ENCODE measurements around the gene KIAA0319L. TPM values are rescaled to one million over a fixed set of nuclear protein-coding genes. Genes with fewer than 3 reads are reported as not detected.

Gene KIAA0319L
- total and polyA plus RNA-seq, 2 donors = 18.3 to 60.0 TPM

DNA sequence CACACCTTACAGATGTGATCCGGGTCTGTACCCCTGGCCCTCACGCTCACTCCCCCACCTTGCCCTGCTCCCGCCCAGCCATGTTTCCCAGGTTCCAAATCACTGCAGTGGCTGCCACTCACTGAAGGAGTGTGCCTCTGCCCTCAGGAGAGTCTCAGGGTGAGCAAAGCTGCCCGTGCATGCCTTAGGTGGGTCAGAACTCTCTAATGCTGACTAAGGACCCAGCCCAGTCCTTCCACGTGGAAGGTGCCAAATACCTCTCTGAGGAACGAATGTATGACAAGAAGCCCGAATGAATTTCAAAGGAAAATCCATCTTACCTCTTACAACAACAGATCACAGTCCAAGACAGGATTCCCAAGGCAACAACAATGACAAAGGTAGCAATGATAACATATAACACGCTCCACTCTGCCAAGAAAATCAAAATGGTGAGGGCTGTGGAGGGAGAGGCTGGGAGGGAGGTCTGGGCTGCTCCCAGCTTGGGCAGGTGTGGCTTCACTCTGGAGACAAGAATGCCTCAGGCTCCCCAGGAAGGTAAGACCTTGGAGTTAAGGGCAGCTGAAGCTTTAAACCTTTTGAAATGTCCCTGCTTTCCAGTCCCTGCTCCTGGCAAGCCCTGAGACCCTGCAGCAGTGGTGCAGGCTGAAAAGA, 115.2 kb downstream of the KIAA0319L start:
- no peak overlapping the region for H3K27ac ChIP-seq (ENCODE audit: low read depth)

DNA sequence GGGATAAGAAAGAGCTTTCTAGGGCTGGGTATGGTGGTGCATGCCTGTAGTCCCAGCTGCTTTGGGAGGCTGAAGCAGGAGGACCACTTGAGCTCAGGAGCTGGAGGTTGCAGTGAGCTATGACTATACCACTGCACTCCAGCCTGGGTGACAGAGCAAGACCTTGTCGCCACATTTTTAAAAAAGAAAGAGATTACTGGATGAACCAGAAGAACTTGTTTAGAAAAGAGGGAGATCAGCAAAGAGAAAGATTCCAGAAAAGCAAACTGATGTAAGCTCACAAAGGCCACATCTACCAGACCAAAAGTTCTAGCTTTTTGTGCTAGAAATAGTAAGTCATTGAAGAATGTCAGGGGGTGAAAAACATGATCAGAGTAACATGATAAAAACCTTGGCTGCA, 117.6 kb downstream of the KIAA0319L start:
- WGBS = 89% methylated on average over 1 of the region's 1 CpG
- H3K36me3 ChIP-seq (ENCODE audit: insufficient read depth) = no peaks in the 10 kb centered on the region
- no peaks in the 10 kb centered on the region for H3K4me1 ChIP-seq (ENCODE audit: insufficient read depth)
- no peak overlapping the region for H3K4me3 ChIP-seq (ENCODE audit: low read depth, low read length)
- DNase-seq (ENCODE audit: extremely low spot score) = no peak
- H3K27ac ChIP-seq (ENCODE audit: low read depth) = no peak overlapping the region

More for the DNA sequence above, 115.2 kb downstream of the KIAA0319L start:
- WGBS = 88% methylated on average over 8 of the region's 8 CpGs
- no peak for DNase-seq (ENCODE audit: extremely low spot score)
- Histone ChIP-seq H3K36me3 (ENCODE audit: insufficient read depth) (no peaks in the 10 kb centered on the region), H3K4me1 (ENCODE audit: insufficient read depth) (no peaks in the 10 kb centered on the region), H3K4me3 (ENCODE audit: low read depth, low read length) (no peak overlapping the region)

- no peaks in the 10 kb centered on the region for H3K4me1 ChIP-seq (ENCODE audit: insufficient read depth)
- no peak overlapping the region for H3K4me3 ChIP-seq (ENCODE audit: low read depth, low read length)
- no peak for DNase-seq (ENCODE audit: extremely low spot score)
- H3K36me3 ChIP-seq (ENCODE audit: insufficient read depth) = no peaks in the 10 kb centered on the region
- no peak overlapping the region for H3K27ac ChIP-seq (ENCODE audit: low read depth)
- 95% methylated on average over 9 of the region's 9 CpGs for WGBS
Observed at GRCh38 chr1:35437200-35437599, 120.0 kb downstream of the KIAA0319L start.

- H3K27ac ChIP-seq (ENCODE audit: low read depth) = no peak overlapping the region
- DNase-seq (ENCODE audit: extremely low spot score) = no peak
- WGBS = 95% methylated on average over 10 of the region's 10 CpGs
- no peak overlapping the region for H3K4me3 ChIP-seq (ENCODE audit: low read depth, low read length)
- H3K4me1 ChIP-seq (ENCODE audit: insufficient read depth) = no peaks in the 10 kb centered on the region
- no peaks in the 10 kb centered on the region for H3K36me3 ChIP-seq (ENCODE audit: insufficient read depth)
Observed at GRCh38 chr1:35436078-35436477, 121.1 kb downstream of the KIAA0319L start.

- H3K4me3 ChIP-seq (ENCODE audit: low read depth, low read length) = no peak overlapping the region
- H3K4me1 ChIP-seq (ENCODE audit: insufficient read depth) = no peaks in the 10 kb centered on the region
- H3K36me3 ChIP-seq (ENCODE audit: insufficient read depth) = no peaks in the 10 kb centered on the region
- 90% methylated on average over 12 of the region's 12 CpGs for WGBS
- no peak for DNase-seq (ENCODE audit: extremely low spot score)
- no peak overlapping the region for H3K27ac ChIP-seq (ENCODE audit: low read depth)
Observed at GRCh38 chr1:35434703-35435102, 122.5 kb downstream of the KIAA0319L start.

DNA sequence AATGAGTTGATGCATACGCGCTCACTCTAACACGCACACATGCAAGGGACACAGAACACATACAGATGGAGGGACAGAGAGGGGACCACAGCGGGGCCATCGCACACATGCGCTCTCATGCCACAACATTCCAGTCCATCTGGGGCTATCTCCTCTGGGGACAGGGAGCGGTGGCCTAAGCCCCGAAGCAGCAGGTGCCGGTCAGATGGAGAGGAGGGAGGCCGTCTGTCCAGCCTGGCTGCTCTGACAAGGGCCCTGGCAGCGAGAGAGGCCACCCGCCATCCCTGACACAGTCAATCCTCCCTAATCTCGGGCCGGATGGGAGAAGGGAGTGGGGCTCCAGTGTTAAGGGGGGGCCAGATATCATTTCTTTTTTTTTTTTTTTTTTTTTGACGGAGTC, 123.5 kb downstream of the KIAA0319L start:
- Histone ChIP-seq H3K4me3 (ENCODE audit: low read depth, low read length) (no peak overlapping the region), H3K36me3 (ENCODE audit: insufficient read depth) (no peaks in the 10 kb centered on the region), H3K4me1 (ENCODE audit: insufficient read depth) (no peaks in the 10 kb centered on the region), H3K27ac (ENCODE audit: low read depth) (no peak overlapping the region)
- 90% methylated on average over 14 of the region's 15 CpGs for WGBS
- no peak for DNase-seq (ENCODE audit: extremely low spot score)

GRCh38 chr1:35432231-35432630, 125.0 kb downstream of the KIAA0319L start:
- no peak for DNase-seq (ENCODE audit: extremely low spot score)
- Histone ChIP-seq H3K36me3 (ENCODE audit: insufficient read depth) (no peaks in the 10 kb centered on the region), H3K4me3 (ENCODE audit: low read depth, low read length) (no peak overlapping the region), H3K4me1 (ENCODE audit: insufficient read depth) (no peaks in the 10 kb centered on the region), H3K27ac (ENCODE audit: low read depth) (no peak overlapping the region)
- WGBS = 96% methylated on average over 10 of the region's 10 CpGs

GRCh38 chr1:35431173-35431599, 126.0 kb downstream of the KIAA0319L start:
- H3K4me3 ChIP-seq (ENCODE audit: low read depth, low read length) = no peak overlapping the region
- H3K36me3 ChIP-seq (ENCODE audit: insufficient read depth) = no peaks in the 10 kb centered on the region
- H3K27ac ChIP-seq (ENCODE audit: low read depth) = no peak overlapping the region
- no peaks in the 10 kb centered on the region for H3K4me1 ChIP-seq (ENCODE audit: insufficient read depth)
- 48% methylated on average over 7 of the region's 7 CpGs for WGBS
- peak; percentile 5 for DNase-seq (ENCODE audit: extremely low spot score)

- DNase-seq (ENCODE audit: extremely low spot score) = no peak
- H3K36me3 ChIP-seq (ENCODE audit: insufficient read depth) = no peaks in the 10 kb centered on the region
- H3K4me3 ChIP-seq (ENCODE audit: low read depth, low read length) = no peak overlapping the region
- 90% methylated on average over 4 of the region's 4 CpGs for WGBS
- H3K4me1 ChIP-seq (ENCODE audit: insufficient read depth) = no peaks in the 10 kb centered on the region
- no peak overlapping the region for H3K27ac ChIP-seq (ENCODE audit: low read depth)
Observed at GRCh38 chr1:35430762-35431161, 126.4 kb downstream of the KIAA0319L start.

- DNase-seq (ENCODE audit: extremely low spot score) = no peak
- Histone ChIP-seq H3K27ac (ENCODE audit: low read depth) (no peak overlapping the region), H3K4me1 (ENCODE audit: insufficient read depth) (no peaks in the 10 kb centered on the region), H3K36me3 (ENCODE audit: insufficient read depth) (peaks cover 2% of the 10 kb centered on the region), H3K4me3 (ENCODE audit: low read depth, low read length) (no peak overlapping the region)
- WGBS = 96% methylated on average over 7 of the region's 7 CpGs
Observed at GRCh38 chr1:35428360-35428759, 128.8 kb downstream of the KIAA0319L start.

- no peaks in the 10 kb centered on the region for H3K4me1 ChIP-seq (ENCODE audit: insufficient read depth)
- H3K4me3 ChIP-seq (ENCODE audit: low read depth, low read length) = no peak overlapping the region
- no peak for DNase-seq (ENCODE audit: extremely low spot score)
- 81% methylated on average over 2 of the region's 2 CpGs for WGBS
- H3K27ac ChIP-seq (ENCODE audit: low read depth) = no peak overlapping the region
- peaks cover 2% of the 10 kb centered on the region for H3K36me3 ChIP-seq (ENCODE audit: insufficient read depth)
Observed at GRCh38 chr1:35426097-35426586, 131.1 kb downstream of the KIAA0319L start.

DNA sequence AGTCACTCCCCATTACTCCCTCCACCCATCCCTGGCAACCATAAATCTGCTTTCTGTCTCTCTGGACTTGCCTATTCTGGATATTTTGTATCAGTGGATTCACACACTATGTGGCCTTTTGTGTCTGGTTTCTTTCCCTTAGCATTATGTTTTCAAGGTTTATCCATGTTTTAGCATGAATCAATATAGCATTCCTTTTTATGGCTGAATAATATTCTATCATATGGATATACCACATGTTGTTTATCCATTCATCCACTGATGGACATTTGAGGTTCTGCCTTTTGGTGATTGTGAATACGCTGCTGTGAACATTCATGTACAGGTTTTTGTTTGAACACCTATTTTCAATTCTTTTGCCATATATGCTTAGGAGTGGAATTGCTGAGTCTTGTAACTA, 148.3 kb downstream of the KIAA0319L start:
- no peaks in the 10 kb centered on the region for H3K4me1 ChIP-seq (ENCODE audit: insufficient read depth)
- no peak for DNase-seq (ENCODE audit: extremely low spot score)
- 100% methylated on average over 1 of the region's 1 CpG for WGBS
- H3K27ac ChIP-seq (ENCODE audit: low read depth) = no peak overlapping the region
- H3K36me3 ChIP-seq (ENCODE audit: insufficient read depth) = peaks cover 10% of the 10 kb centered on the region
- H3K4me3 ChIP-seq (ENCODE audit: low read depth, low read length) = no peak overlapping the region

DNA sequence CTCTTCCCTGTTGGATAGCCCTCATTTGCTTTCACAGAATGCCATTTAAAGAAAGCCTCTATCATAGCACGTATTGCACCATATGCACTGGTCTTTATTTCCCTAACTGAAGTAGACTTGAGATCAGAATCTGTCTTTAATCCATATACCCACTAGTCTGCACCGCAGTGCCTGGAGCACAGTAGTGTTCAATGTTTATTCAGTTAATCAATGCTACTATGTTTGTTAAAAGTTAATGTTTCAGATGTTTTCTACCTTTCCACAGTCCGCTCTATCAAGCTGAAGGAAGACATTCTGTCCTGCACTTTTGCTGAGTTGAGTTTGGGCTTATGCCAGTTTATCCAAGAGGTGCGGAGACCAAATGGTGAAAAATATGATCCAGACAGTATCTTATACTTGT, 149.5 kb downstream of the KIAA0319L start:
- no peak overlapping the region for H3K27ac ChIP-seq (ENCODE audit: low read depth)
- no peak overlapping the region for H3K4me3 ChIP-seq (ENCODE audit: low read depth, low read length)
- WGBS = 96% methylated on average over 4 of the region's 4 CpGs
- DNase-seq (ENCODE audit: extremely low spot score) = no peak
- no peaks in the 10 kb centered on the region for H3K4me1 ChIP-seq (ENCODE audit: insufficient read depth)
- H3K36me3 ChIP-seq (ENCODE audit: insufficient read depth) = peaks cover 10% of the 10 kb centered on the region

DNA sequence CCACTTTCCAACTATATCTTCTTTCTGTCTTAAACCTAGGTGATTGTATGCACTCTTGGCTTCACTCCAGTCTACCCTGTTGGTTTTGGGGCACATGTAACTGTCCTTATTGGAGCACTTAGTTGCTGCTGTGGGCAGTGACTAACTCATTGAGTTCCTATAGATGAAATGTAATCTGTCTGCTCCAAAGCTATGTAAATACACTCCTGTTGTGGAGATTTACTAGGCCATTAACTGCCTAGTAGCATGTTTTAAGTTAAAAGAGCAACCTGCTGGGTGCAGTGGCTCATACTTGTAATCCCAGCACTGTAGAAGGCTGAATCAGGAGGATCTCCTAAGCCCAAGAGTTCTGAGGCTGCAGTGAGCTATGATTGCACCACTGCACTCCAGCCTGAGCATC, 151.1 kb downstream of the KIAA0319L start:
- no peak overlapping the region for H3K27ac ChIP-seq (ENCODE audit: low read depth)
- peaks cover 10% of the 10 kb centered on the region for H3K36me3 ChIP-seq (ENCODE audit: insufficient read depth)
- no peak overlapping the region for H3K4me3 ChIP-seq (ENCODE audit: low read depth, low read length)
- no peaks in the 10 kb centered on the region for H3K4me1 ChIP-seq (ENCODE audit: insufficient read depth)
- DNase-seq (ENCODE audit: extremely low spot score) = no peak

- no peak for DNase-seq (ENCODE audit: extremely low spot score)
- Histone ChIP-seq H3K27ac (ENCODE audit: low read depth) (no peak overlapping the region), H3K4me3 (ENCODE audit: low read depth, low read length) (no peak overlapping the region), H3K4me1 (ENCODE audit: insufficient read depth) (no peaks in the 10 kb centered on the region), H3K36me3 (ENCODE audit: insufficient read depth) (peaks cover 6% of the 10 kb centered on the region)
Observed at GRCh38 chr1:35401049-35401448, 156.2 kb downstream of the KIAA0319L start.
